NCI-H524 treated with DMSO at 0.1 percent for 48 hours (cell line): ENCODE results near the gene CCDC57.
"Not testable (repeated sequence)": the region's sequence is repeated elsewhere in the genome, so short reads cannot be mapped to it uniquely, and the experiment has no call there.

Experiments used
- DNase-seq: peaks from one replicate; lab custom pipeline; 2025; lab: John Stamatoyannopoulos, UW

CCDC57 gene

GRCh38 chr17:82223517-82223916, 10.9 kb upstream of the CCDC57 start:
- no peak for DNase-seq

GRCh38 chr17:82222816-82223215, 10.2 kb upstream of the CCDC57 start:
- DNase-seq = no peak

- DNase-seq = no peak
Measured at GRCh38 chr17:82221341-82221902, 8.8 kb upstream of the CCDC57 start.

- no peak for DNase-seq
Measured at GRCh38 chr17:82219753-82220709, 7.4 kb upstream of the CCDC57 start.

- DNase-seq = no peak
Measured at GRCh38 chr17:82219083-82219482, 6.4 kb upstream of the CCDC57 start.

GRCh38 chr17:82218349-82219075, 5.9 kb upstream of the CCDC57 start:
- no peak for DNase-seq

- DNase-seq = no peak
Measured at GRCh38 chr17:82217530-82218204, 5.0 kb upstream of the CCDC57 start.

GRCh38 chr17:82217120-82217529, 4.5 kb upstream of the CCDC57 start:
- DNase-seq = no peak

- no peak for DNase-seq
Measured at GRCh38 chr17:82216301-82217119, 3.9 kb upstream of the CCDC57 start.

- DNase-seq = no peak
Measured at GRCh38 chr17:82215972-82216300, 3.3 kb upstream of the CCDC57 start.

GRCh38 chr17:82215095-82215971, 2.7 kb upstream of the CCDC57 start:
- DNase-seq = no peak

- no peak for DNase-seq
Measured at GRCh38 chr17:82214012-82214628, 1.5 kb upstream of the CCDC57 start.

GRCh38 chr17:82213251-82214011, 789 bp upstream of the CCDC57 start:
- DNase-seq = no peak

- not testable (repeated sequence) for DNase-seq
Measured at GRCh38 chr17:82210655-82211054, 2.0 kb downstream of the CCDC57 start.

GRCh38 chr17:82205720-82206508, 6.7 kb downstream of the CCDC57 start:
- no peak for DNase-seq

- DNase-seq = no peak
Measured at GRCh38 chr17:82204831-82205719, 7.6 kb downstream of the CCDC57 start.

- no peak for DNase-seq
Measured at GRCh38 chr17:82203920-82204319, 8.7 kb downstream of the CCDC57 start.
